ENCODE measurements around the gene JARID2.

JARID2 gene

DNA sequence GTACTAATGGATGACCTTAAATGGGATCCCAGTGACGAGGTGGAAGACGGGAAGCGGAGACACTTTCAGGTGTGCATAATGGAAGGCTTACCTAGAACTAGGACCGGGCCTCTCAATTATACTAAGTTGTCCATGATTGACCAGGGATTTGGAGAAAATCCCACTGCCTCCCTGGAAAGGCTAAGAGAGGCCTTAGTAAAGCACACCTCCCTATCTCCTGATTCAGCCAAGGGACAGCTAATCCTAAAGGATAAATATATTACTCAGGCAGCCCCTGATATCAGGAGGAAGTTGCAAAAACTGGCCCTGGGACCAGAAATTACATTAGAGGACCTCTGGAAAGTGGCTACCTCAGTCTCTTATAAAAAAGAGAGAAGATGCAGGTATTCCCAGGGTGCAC lies 93.2 kb downstream of the JARID2 start:
- DNase-seq, result no peak

GRCh38 chr6:15340105-15340601 lies 94.3 kb downstream of the JARID2 start:
- no peak for DNase-seq

- DNase-seq, result no peak
Measured at GRCh38 chr6:15340775-15341174, 94.9 kb downstream of the JARID2 start.

DNA sequence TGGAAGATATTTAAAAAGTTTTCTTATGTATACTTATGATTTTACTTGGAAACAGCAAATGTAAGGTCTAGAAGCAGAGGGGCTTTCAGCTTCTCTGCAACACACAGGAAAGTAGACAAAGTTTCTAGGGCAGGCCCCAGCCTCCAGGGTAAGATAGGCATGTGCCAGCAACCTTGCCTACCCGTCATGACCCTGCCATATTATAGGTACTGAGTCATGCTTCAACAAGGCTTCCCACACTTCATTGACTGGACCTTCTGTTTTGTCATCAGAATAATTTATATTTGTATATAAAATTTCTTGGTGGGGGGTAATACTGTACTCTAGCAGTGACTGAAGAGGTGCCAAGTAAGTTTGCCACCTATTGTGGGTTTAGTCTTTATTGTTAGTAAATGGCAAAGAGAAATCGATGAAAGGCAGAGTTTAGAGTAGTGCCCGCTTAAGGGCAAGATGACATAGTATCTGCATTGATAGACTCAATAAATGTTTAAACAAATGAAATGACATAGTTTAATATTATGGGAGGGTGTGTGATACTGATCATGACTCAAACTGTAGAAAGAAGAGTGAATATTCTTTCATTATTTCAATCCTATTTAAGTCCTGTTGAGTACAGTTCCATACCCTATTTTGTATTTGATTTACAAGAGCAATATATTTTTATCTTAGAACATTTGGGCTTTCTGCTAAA lies 95.6 kb downstream of the JARID2 start:
- no peak for DNase-seq

DNA sequence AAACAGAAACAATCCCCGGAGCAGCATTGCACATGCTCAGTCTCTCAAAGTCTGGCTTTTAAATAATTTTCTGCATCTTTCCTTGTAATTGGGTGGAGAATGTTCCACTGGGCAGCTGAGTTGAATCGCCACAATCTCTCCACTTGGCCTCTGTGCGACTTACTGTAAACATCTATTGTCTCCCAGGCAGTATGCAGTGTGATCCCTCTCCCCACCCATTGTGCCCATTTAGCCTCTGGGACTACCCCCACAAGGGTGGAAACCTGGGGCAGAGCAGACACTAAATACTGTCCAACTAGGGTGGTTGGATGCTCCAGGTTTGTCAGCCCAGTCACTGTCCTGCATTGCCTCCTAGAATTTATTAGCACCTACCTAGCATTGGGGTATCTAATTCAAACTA lies 96.2 kb downstream of the JARID2 start:
- DNase-seq, result no peak

DNA sequence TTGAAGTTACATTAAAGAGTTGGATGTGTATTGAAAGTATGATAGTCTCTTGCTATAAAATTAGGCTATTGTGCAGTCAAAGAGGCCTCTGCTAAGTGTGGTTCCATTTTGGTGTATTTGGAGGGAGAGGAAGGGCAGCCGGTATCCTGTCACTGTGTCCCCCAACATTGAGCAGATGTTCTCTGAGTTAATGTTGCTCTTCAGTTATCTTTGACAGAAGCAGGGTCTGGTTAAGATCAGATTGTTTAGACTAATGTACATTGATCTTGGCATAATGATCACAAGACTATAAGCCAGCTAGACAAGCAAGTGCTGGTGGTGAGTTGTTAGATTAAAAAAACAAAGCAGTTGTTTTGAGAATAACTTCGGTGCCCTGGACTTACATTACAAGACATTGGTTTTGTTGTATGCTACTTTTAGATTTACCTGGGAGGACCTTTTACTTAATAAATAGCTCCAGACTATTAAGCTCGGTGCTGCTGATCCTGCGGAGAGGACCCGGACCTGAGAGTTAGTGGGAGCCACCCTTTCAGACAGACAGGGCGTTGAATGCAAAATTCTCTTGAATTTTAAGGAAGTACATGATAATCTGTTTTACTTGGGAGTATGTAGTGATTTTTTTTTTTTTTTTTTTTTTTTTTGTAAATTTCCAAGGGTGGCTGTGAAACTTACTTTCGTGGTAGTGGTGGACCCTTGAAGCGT lies 97.8 kb downstream of the JARID2 start:
- DNase-seq, result no peak

DNA sequence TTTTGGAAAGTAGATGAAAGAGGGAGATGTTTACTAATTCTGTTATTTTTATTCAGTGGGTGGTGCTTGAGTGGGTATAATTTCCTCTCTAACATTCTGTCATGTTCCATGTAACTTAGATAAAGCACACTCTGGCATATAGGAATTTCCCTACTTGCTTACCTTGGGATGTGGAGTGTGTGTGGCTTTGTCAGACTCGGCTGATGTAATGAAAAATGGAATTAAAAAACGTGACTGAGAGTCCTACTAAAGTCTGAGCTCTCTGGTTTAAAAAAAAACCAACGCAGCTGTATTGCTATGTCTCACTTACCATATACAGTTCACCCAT lies 98.3 kb downstream of the JARID2 start:
- DNase-seq, result no peak

DNA sequence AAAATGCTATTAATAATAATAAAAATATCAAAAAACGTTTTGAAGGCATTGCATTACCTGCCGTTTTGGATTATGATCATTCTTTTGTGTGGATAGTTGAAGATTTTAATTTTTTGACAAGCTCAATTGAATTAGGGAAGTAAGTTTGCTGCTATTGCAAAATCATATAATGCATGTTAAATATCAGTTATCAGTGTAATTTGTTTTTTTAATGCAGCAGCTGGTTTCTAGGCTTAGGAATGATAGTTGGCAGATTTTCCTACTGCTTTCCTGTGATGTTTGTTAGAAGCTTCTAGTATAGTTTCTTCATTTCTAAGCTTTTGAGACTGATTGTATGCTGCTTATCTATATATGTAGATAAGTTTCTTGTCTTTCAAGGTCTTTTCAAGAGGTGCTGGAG lies 99.0 kb downstream of the JARID2 start:
- no peak for DNase-seq

- DNase-seq, result no peak
Measured at GRCh38 chr6:15346315-15346714, 100.4 kb downstream of the JARID2 start.

- no peak for DNase-seq
Measured at GRCh38 chr6:15348528-15348927, 102.7 kb downstream of the JARID2 start.

DNA sequence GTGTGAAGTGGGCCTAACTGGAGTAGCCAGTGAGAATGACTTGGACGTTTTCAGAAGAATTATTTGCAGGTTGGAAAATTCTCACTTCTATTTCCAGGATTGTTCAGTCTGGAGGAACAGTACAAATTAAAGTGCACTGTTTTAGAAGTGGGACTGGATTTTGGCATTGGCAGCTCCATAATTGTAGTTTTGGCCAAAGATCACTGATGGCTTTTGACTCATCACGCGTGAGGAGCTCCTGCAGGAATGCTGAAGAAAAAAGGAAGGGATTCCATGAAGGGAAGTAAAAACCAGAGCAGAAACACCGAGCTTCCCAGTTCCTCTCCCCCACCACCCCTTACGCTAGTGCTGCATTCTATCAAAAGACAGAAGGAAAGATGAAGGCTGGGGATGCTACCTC lies 103.5 kb downstream of the JARID2 start:
- DNase-seq, result no peak

DNA sequence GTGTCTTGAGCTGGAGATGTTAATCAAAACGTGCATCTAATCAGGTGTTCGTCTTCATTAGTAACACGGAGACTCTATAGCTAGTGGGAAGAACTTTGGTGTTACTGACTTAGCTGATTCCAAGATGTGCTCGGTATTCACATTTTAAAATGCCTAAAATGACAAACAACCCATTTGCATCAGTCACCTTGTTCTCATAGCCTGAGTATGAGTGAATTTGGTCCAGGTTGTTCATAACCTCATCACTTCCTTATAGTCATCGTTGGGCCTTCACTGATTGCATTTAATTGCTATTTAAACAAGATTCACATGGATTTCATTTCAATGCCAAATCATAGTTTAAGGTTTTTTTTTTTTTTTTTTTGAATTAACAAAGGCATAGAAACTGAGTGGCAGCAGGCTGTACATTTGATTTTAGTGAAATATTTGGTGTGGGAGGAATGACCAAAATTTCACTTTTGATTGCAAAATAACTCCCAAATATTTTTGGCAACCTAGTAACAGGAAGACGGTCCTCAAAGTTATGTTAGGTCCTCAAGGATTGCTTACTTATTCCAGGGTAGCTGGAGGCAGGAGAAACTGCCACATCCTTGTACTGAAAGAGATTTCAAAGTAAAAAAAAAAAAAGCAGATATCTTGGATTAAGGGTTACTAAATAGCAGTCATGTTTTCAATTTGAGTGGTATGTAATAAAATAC lies 104.7 kb downstream of the JARID2 start:
- DNase-seq, result no peak

DNA sequence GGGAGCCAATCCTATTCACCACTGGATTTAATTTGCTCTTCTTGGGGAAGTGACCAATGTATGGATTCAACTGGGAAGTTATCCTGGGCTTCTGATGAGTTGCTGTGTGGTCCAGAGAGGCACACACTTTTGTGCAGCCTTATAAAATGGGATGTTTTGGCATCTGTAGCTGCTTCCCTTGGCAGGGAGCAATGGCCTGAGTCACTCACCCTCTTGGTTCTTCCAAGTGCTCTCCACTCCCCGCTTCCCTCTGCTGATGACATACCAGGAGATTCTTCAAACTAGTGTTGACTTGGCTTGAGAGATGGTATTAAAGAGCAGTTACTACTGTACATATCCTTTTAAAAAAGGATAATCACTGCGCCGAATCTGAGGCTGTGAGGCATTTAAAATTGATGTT lies 105.8 kb downstream of the JARID2 start:
- no peak for DNase-seq

GRCh38 chr6:15352220-15352619 lies 106.4 kb downstream of the JARID2 start:
- DNase-seq, result no peak

DNA sequence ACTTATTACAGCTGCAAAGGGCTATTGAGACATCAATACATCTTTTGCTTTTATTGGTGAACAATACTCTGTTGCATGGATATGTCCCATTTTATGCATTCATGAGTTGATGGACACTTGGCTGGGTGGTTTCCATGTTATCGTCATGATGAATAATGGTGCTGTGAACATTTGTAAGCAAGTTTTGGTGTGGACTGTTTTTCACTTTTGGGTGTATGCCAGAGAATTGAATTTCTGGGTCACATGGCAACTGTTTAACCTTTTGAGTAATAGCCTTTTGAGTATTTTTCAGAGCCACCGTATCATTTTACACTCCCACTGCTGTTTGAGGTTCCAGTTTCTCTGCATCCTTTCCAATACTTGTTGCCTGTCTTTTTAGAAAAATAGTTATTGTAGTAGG lies 107.0 kb downstream of the JARID2 start:
- no peak for DNase-seq

DNA sequence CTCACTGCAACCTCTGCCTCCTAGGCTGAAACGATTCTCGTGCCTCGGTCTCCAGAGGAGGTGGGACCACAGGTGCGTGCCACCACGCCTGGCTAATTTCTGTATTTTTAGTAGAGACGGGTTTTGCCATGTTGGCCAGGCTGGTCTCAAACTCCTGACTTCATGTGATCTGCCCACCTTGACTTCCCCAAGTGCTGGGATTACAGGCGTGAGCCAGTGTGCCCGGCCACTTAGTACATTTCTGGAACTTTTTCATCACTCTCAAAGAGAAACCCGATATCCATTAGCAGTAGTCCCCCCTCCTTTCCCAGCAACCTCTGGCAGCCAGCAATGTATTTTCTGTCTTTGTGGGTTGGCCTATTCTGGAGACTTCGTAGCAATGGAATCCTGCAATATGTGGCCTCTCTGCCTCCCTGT lies 109.8 kb downstream of the JARID2 start:
- DNase-seq, result no peak

GRCh38 chr6:15356179-15356578 lies 110.3 kb downstream of the JARID2 start:
- DNase-seq, result no peak

DNA sequence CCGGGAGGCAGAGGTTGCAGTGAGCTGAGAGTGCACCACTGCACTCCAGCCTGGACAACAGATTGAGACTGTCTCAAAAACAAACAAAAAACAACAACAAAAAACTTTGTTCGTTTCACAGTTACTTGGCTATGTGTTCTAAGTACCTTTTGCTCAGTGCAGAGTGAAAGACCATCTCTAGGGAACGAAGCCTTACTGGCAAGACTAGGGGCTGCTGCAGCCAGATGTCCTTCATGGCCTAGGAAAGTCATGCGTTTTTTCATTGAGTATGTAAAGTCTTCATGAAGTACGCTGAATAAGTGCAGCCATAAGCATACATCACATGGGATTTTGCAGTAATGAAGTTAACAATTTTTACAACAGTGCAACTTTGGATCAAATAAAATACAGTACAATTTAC lies 111.1 kb downstream of the JARID2 start:
- no peak for DNase-seq

- DNase-seq, result no peak
Measured at GRCh38 chr6:15357782-15358181, 111.9 kb downstream of the JARID2 start.

DNA sequence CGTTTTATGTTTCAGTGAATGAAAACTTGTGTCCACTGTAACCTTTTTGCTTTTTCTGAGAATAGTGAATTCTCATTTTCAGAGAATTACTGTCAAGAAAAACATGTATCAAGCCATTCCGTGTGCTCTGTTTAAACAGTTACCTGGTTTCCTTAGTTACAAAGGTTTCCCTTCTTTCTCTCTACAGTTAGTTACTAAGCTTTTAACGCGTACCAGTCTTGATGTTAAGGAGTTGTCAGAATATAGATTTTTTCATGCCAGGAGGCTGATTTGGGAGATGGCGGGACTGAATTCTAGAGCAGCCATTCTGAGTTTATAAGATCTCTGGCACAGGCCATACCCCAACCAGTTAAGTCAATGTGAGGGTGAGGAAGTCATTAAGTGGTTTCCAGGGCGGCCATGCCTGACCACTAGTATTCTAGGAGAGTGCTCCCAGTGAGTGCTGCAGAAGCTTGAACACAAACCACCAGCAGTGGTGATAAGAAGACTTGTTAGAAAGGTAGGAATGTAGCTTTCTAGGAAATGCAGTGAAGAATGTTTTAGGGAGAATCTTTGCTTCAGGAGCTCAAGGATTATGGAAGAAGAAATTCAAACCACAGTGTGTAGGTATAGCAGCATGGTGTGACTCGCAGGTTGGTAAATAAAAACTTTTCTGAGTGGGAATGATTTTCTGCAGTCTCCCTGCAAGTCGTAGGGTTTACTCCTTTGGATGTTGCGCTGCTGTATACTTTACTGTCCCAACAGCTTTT lies 112.9 kb downstream of the JARID2 start:
- DNase-seq, result no peak

DNA sequence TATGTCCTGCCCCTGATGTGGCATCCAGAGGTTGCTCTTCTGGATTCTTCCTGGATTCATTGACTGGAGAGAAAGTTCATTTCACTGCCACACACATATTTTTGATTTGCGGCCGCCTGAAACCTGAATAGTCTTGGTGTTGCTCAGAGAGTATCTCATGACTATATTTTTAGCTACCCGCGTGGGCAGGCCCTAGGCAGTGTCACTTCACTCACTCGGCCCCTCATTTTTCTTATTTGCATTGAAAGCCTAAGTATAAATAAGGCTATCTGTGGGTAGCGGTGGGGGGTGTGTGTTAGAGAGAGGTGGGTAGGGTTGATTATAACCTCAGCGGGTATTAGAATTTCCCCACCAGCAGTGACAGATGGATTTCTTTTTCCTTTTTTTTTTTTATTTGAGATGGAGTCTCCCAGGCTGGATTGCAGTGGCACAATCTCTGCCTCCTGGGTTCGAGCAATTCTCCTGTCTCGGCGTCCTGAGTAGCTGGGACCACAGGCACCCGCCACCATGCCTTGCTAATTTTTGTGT lies 113.5 kb downstream of the JARID2 start:
- no peak for DNase-seq

DNA sequence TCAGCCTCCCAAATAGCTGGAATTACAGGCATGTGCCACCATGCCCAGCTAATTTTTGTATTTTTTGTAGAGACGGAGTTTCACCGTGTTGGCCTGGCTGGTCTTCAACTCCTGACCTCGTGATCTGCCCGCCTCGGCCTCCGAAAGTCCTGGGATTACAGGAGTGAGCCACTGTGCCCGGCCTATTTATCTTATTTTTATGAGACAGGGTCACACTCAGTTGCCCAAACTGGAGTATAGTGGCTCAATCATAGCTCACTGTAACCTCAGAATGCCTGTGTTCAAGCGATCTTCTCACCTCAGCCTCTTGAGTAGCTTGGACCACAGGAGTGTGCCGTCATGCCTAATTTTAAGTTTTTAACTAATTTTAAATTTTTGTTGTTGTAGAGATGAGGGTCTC lies 114.4 kb downstream of the JARID2 start:
- no peak for DNase-seq

DNA sequence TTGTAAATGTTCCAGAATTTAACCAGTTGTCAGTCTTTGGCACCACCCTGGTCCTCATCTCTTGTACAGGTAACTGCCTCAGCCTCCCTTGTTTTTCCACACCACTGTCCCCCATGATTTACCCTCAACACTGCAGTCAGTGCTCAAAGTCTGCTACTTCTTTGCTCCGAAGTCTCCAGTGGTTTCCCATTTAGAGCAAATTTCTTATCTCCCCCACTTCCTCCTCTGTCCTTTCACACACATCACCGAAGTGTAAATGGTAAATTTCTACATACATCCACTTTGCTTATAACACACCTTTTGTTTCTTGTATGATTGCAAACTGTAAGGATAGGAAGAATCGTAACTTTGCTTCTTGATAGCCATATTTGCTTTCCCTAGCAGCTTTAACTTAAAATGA lies 115.3 kb downstream of the JARID2 start:
- DNase-seq, result no peak

Data from activated CD4-positive, alpha-beta T cell treated with anti-CD3 and anti-CD28 coated beads, Interleukin-2, amount 50 U/mL, for 4 hours (primary cell).